ENCODE results near the gene TMEFF2.

Gene TMEFF2

GRCh38 chr2:192162392-192163042 is 32.2 kb downstream of the TMEFF2 start:
- Histone ChIP-seq H3K4me3 (ENCODE audit: low read length) (no peak overlapping the region), H3K9me3 (ENCODE audit: control insufficient read depth, low read length) (no peaks in the 10 kb centered on the region), H3K4me1 (ENCODE audit: control insufficient read depth, insufficient read depth, low read length) (no peaks in the 10 kb centered on the region), H3K27me3 (ENCODE audit: control insufficient read depth, insufficient read depth, low read length) (no peaks in the 10 kb centered on the region), H3K9ac (ENCODE audit: low read length) (no peak overlapping the region), H3K36me3 (ENCODE audit: control insufficient read depth, insufficient read depth, low read length) (no peaks in the 10 kb centered on the region)

GRCh38 chr2:192161656-192162290 is 33.0 kb downstream of the TMEFF2 start:
- Histone ChIP-seq H3K9me3 (ENCODE audit: control insufficient read depth, low read length) (no peaks in the 10 kb centered on the region), H3K4me1 (ENCODE audit: control insufficient read depth, insufficient read depth, low read length) (no peaks in the 10 kb centered on the region), H3K36me3 (ENCODE audit: control insufficient read depth, insufficient read depth, low read length) (no peaks in the 10 kb centered on the region), H3K4me3 (ENCODE audit: low read length) (no peak overlapping the region), H3K27me3 (ENCODE audit: control insufficient read depth, insufficient read depth, low read length) (no peaks in the 10 kb centered on the region), H3K9ac (ENCODE audit: low read length) (no peak overlapping the region)

- no peaks in the 10 kb centered on the region for H3K9me3 ChIP-seq (ENCODE audit: control insufficient read depth, low read length)
- no peak overlapping the region for H3K9ac ChIP-seq (ENCODE audit: low read length)
- no peaks in the 10 kb centered on the region for H3K36me3 ChIP-seq (ENCODE audit: control insufficient read depth, insufficient read depth, low read length)
- H3K27me3 ChIP-seq (ENCODE audit: control insufficient read depth, insufficient read depth, low read length), result no peaks in the 10 kb centered on the region
- H3K4me1 ChIP-seq (ENCODE audit: control insufficient read depth, insufficient read depth, low read length), result no peaks in the 10 kb centered on the region
- H3K4me3 ChIP-seq (ENCODE audit: low read length), result no peak overlapping the region
Measured at GRCh38 chr2:192159736-192160135, 35.0 kb downstream of the TMEFF2 start.

- H3K4me3 ChIP-seq (ENCODE audit: low read length), result no peak overlapping the region
- H3K9ac ChIP-seq (ENCODE audit: low read length), result no peak overlapping the region
- no peaks in the 10 kb centered on the region for H3K4me1 ChIP-seq (ENCODE audit: control insufficient read depth, insufficient read depth, low read length)
- H3K36me3 ChIP-seq (ENCODE audit: control insufficient read depth, insufficient read depth, low read length), result no peaks in the 10 kb centered on the region
- no peaks in the 10 kb centered on the region for H3K27me3 ChIP-seq (ENCODE audit: control insufficient read depth, insufficient read depth, low read length)
- H3K9me3 ChIP-seq (ENCODE audit: control insufficient read depth, low read length), result no peaks in the 10 kb centered on the region
Measured at GRCh38 chr2:192159208-192159607, 35.5 kb downstream of the TMEFF2 start.

GRCh38 chr2:192157776-192158175 is 37.0 kb downstream of the TMEFF2 start:
- H3K9ac ChIP-seq (ENCODE audit: low read length), result no peak overlapping the region
- H3K9me3 ChIP-seq (ENCODE audit: control insufficient read depth, low read length), result no peaks in the 10 kb centered on the region
- H3K27me3 ChIP-seq (ENCODE audit: control insufficient read depth, insufficient read depth, low read length), result no peaks in the 10 kb centered on the region
- no peaks in the 10 kb centered on the region for H3K4me1 ChIP-seq (ENCODE audit: control insufficient read depth, insufficient read depth, low read length)
- H3K4me3 ChIP-seq (ENCODE audit: low read length), result no peak overlapping the region
- H3K36me3 ChIP-seq (ENCODE audit: control insufficient read depth, insufficient read depth, low read length), result no peaks in the 10 kb centered on the region

- no peaks in the 10 kb centered on the region for H3K36me3 ChIP-seq (ENCODE audit: control insufficient read depth, insufficient read depth, low read length)
- no peak overlapping the region for H3K9ac ChIP-seq (ENCODE audit: low read length)
- no peaks in the 10 kb centered on the region for H3K27me3 ChIP-seq (ENCODE audit: control insufficient read depth, insufficient read depth, low read length)
- no peak overlapping the region for H3K4me3 ChIP-seq (ENCODE audit: low read length)
- H3K4me1 ChIP-seq (ENCODE audit: control insufficient read depth, insufficient read depth, low read length), result no peaks in the 10 kb centered on the region
- H3K9me3 ChIP-seq (ENCODE audit: control insufficient read depth, low read length), result no peaks in the 10 kb centered on the region
Measured at GRCh38 chr2:192155511-192156118, 39.1 kb downstream of the TMEFF2 start.

- no peak overlapping the region for H3K9ac ChIP-seq (ENCODE audit: low read length)
- H3K36me3 ChIP-seq (ENCODE audit: control insufficient read depth, insufficient read depth, low read length), result no peaks in the 10 kb centered on the region
- H3K4me3 ChIP-seq (ENCODE audit: low read length), result no peak overlapping the region
- H3K9me3 ChIP-seq (ENCODE audit: control insufficient read depth, low read length), result no peaks in the 10 kb centered on the region
- H3K27me3 ChIP-seq (ENCODE audit: control insufficient read depth, insufficient read depth, low read length), result no peaks in the 10 kb centered on the region
- no peaks in the 10 kb centered on the region for H3K4me1 ChIP-seq (ENCODE audit: control insufficient read depth, insufficient read depth, low read length)
Measured at GRCh38 chr2:192153561-192153960, 41.2 kb downstream of the TMEFF2 start.

GRCh38 chr2:192151853-192152252 is 42.9 kb downstream of the TMEFF2 start:
- Histone ChIP-seq H3K4me1 (ENCODE audit: control insufficient read depth, insufficient read depth, low read length) (no peaks in the 10 kb centered on the region), H3K27me3 (ENCODE audit: control insufficient read depth, insufficient read depth, low read length) (no peaks in the 10 kb centered on the region), H3K4me3 (ENCODE audit: low read length) (no peak overlapping the region), H3K9me3 (ENCODE audit: control insufficient read depth, low read length) (no peaks in the 10 kb centered on the region), H3K9ac (ENCODE audit: low read length) (no peak overlapping the region), H3K36me3 (ENCODE audit: control insufficient read depth, insufficient read depth, low read length) (no peaks in the 10 kb centered on the region)

- Histone ChIP-seq H3K9ac (ENCODE audit: low read length) (no peak overlapping the region), H3K4me3 (ENCODE audit: low read length) (no peak overlapping the region), H3K9me3 (ENCODE audit: control insufficient read depth, low read length) (no peaks in the 10 kb centered on the region), H3K4me1 (ENCODE audit: control insufficient read depth, insufficient read depth, low read length) (no peaks in the 10 kb centered on the region), H3K27me3 (ENCODE audit: control insufficient read depth, insufficient read depth, low read length) (no peaks in the 10 kb centered on the region), H3K36me3 (ENCODE audit: control insufficient read depth, insufficient read depth, low read length) (no peaks in the 10 kb centered on the region)
Measured at GRCh38 chr2:192150166-192150565, 44.6 kb downstream of the TMEFF2 start.

GRCh38 chr2:192148620-192149321 is 46.0 kb downstream of the TMEFF2 start:
- H3K9me3 ChIP-seq (ENCODE audit: control insufficient read depth, low read length), result no peaks in the 10 kb centered on the region
- H3K27me3 ChIP-seq (ENCODE audit: control insufficient read depth, insufficient read depth, low read length), result no peaks in the 10 kb centered on the region
- no peak overlapping the region for H3K9ac ChIP-seq (ENCODE audit: low read length)
- no peaks in the 10 kb centered on the region for H3K36me3 ChIP-seq (ENCODE audit: control insufficient read depth, insufficient read depth, low read length)
- no peaks in the 10 kb centered on the region for H3K4me1 ChIP-seq (ENCODE audit: control insufficient read depth, insufficient read depth, low read length)
- no peak overlapping the region for H3K4me3 ChIP-seq (ENCODE audit: low read length)

- no peaks in the 10 kb centered on the region for H3K4me1 ChIP-seq (ENCODE audit: control insufficient read depth, insufficient read depth, low read length)
- H3K9ac ChIP-seq (ENCODE audit: low read length), result no peak overlapping the region
- no peaks in the 10 kb centered on the region for H3K27me3 ChIP-seq (ENCODE audit: control insufficient read depth, insufficient read depth, low read length)
- no peak overlapping the region for H3K4me3 ChIP-seq (ENCODE audit: low read length)
- no peaks in the 10 kb centered on the region for H3K36me3 ChIP-seq (ENCODE audit: control insufficient read depth, insufficient read depth, low read length)
- no peaks in the 10 kb centered on the region for H3K9me3 ChIP-seq (ENCODE audit: control insufficient read depth, low read length)
Measured at GRCh38 chr2:192148241-192148619, 46.5 kb downstream of the TMEFF2 start.

All from mucosa of stomach (tissue), 1 donor.